Measurements from ENCODE around the gene OR6K2.

Gene OR6K2

DNA sequence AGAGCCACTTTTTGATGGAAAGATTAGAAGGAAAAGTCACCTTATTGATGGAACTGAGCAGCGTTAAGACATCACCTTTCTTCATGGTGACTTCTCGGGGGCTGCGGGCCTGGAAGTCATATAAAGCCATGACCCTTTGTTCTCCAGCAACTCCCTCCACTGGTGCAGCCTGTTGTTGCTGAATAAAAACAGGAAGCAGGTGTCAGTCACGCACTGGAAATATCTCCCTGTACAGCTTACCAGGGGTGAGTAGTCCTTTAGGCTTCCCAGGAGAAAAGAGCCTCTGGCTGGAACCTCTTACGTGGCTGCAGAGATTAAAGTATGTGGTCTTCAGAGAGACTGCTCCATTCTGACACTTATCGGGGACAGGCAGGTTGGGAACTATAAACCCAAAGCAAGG is 45.9 kb downstream of the OR6K2 start:
- DNase-seq (ENCODE audit: low read depth) = peak; percentile 90
- H3K4me3 ChIP-seq (ENCODE audit: low read depth, low read length) = peak overlapping the region; percentile 0
- TF ChIP-seq MYC (IDR thresholded peaks at IDR 0.05; ENCODE audit: low read depth, low read length) = no peak; the same call in 1 of the 2 replicates
- no peak for TF ChIP-seq POLR2A (IDR thresholded peaks at IDR 0.05; ENCODE audit: extremely low read depth, insufficient read length)
- TF ChIP-seq, protein P1, sequence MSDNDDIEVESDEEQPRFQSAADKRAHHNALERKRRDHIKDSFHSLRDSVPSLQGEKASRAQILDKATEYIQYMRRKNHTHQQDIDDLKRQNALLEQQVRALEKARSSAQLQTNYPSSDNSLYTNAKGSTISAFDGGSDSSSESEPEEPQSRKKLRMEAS (IDR thresholded peaks at IDR 0.05; ENCODE audit: low read depth, low read length) = no peak
- TF ChIP-seq, protein P2, sequence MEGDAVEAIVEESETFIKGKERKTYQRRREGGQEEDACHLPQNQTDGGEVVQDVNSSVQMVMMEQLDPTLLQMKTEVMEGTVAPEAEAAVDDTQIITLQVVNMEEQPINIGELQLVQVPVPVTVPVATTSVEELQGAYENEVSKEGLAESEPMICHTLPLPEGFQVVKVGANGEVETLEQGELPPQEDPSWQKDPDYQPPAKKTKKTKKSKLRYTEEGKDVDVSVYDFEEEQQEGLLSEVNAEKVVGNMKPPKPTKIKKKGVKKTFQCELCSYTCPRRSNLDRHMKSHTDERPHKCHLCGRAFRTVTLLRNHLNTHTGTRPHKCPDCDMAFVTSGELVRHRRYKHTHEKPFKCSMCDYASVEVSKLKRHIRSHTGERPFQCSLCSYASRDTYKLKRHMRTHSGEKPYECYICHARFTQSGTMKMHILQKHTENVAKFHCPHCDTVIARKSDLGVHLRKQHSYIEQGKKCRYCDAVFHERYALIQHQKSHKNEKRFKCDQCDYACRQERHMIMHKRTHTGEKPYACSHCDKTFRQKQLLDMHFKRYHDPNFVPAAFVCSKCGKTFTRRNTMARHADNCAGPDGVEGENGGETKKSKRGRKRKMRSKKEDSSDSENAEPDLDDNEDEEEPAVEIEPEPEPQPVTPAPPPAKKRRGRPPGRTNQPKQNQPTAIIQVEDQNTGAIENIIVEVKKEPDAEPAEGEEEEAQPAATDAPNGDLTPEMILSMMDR (IDR thresholded peaks at IDR 0.05; ENCODE audit: low read depth, low read length) = peak; percentile 31

DNA sequence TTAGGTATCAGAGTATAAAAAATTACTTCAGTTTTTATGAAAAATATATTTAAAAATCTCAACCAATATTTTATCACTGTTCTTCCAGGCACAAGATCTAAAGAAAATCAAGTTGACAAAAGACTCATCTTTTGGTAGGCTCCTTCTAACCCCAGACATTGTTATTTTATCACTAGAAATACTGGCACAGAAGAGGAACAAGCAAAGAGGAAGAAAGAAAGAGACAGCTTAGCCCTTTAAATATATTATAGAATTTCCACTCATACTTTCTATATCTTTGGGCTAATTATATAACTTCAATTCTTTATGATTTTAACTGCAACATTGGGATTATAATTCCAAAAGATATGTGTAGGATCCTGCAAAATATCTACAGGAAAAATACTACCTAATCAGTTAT is 46.4 kb downstream of the OR6K2 start:
- TF ChIP-seq, protein P1 (IDR thresholded peaks at IDR 0.05; ENCODE audit: low read depth, low read length) = no peak
- no peak for TF ChIP-seq POLR2A (IDR thresholded peaks at IDR 0.05; ENCODE audit: extremely low read depth, insufficient read length)
- TF ChIP-seq, protein P2 (IDR thresholded peaks at IDR 0.05; ENCODE audit: low read depth, low read length) = no peak
- no peak for TF ChIP-seq MYC (IDR thresholded peaks at IDR 0.05; ENCODE audit: low read depth, low read length)
- peak overlapping the region; percentile 0 for H3K4me3 ChIP-seq (ENCODE audit: low read depth, low read length)
- peak; percentile 44 for DNase-seq (ENCODE audit: low read depth)

DNA sequence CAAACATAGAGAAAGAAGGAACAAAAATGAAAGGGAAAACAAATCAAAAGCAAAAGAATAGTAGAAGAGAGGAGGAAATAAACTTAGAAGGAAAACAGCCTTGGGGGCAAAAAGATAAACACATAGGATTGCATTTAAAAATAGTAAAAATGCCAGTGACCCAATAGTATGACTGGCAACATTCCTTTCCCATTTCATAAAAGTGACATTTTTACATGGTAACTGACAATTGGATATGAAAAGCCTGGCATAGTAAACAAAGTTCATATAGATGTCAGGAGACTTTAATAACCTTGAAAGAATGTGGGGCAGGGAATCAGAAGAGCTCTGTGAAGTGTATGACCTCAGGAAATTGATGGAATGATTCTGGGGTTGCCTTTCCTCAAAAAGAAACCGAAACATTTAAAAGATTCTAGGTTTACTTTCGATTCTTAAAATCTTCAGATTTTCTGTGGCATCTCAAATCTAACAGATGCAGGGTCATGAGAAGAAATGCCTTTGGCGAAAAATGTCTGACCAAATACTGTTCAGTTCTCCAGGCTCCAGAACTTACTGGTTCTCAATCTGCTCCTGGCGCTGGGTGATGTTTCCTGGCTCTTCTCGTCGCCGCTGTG is 47.6 kb downstream of the OR6K2 start:
- H3K4me3 ChIP-seq (ENCODE audit: low read depth, low read length) = no peak overlapping the region
- no peak for DNase-seq (ENCODE audit: low read depth)
- TF ChIP-seq, protein P2 (IDR thresholded peaks at IDR 0.05; ENCODE audit: low read depth, low read length) = no peak
- TF ChIP-seq MYC (IDR thresholded peaks at IDR 0.05; ENCODE audit: low read depth, low read length) = no peak

All from NB4 (cell line).